Myocyte (in vitro differentiated cells): ENCODE measurements around the gene PARP1. TPM values are rescaled to one million over a fixed set of nuclear protein-coding genes. Genes with fewer than 3 reads are reported as not detected.

Experiments used
- DNase-seq: peaks from one replicate; pipeline ENCODE4 v3.0.0-alpha.2; 2012; ENCODE audit warnings: low read depth
- total RNA-seq: library from RNA; depleted of rRNA; stranded (reverse); fragments of >200 nt; gene quantifications from 2 replicates; pipeline ENCODE4 v1.2.3, GENCODE V29; 2014

The PARP1 gene
- total RNA-seq, 1 donor from 2014 or later, result 69.2 TPM

DNA sequence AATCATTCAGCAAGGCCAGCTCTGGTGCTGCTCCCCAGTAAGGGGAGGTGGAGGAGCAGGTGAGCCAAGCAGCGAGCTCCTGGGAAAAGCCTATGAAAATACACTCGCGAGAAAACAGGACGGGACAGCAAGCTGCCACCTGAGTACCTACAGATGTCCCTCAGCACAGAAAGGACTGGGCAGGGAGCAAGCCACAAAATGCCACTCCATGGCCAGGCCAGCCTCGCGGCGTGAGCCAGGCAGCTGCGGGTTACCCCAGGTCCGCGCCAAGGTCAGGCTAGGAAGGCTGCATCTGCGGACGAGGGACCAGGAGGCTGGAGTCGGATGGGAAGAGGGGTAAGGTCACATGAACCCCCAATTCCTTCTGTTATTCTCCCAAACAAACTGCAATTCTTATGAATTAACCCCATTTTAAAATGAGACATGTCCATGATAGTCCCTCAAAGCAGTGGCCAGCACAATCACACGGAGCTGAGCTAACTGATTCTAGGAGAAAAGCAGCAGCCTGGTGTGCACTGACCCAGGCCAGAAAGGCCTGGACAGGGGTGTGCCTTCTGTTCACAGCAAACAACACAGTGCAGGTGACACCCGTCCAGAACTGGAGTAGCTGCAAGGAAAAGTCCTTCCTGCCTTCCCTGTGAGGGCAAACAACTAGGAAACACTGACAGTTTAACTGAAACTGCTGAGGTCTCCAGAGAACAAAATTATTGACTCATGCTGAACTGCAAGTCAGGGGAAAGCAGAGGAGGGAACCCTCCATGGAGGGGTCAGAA is 26.5 kb downstream of the PARP1 start:
- DNase-seq, result no peak

DNA sequence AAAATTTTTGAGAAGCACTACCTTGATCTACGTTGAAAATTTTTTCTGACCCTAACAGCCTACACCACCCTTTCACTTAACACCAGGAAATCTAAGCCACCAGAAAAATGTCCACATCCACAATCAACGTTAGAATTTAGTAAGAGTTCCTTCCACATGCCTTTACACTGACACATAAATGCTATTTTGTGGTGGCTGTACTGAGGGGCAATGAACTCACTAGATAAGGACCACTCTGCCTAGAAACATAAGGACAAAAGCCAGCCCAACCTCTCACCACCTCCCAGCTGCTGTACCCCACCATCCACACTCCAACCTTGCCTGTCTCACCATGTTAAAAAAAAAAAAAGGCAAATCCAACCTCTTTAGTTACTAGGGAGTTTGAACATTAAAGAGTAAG is 29.8 kb downstream of the PARP1 start:
- no peak for DNase-seq

DNA sequence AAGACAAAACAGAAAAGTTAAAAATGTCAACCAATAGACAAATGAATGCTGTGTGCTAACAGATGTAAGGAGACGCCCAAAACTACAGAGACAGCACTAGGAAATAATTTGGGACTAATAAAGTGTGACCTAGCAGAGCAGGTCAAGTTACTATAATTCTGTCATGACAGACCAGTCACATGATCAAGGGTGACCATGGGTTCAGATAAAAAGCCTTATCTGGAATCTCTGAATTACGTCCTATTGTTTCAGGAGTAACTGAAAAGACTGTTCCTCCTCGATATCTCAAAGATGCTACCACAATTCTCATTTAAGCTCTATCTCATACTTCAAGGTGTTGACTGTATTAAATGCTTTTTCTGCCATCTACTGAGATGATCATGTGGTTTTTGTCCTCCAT is 31.6 kb downstream of the PARP1 start:
- DNase-seq, result no peak

DNA sequence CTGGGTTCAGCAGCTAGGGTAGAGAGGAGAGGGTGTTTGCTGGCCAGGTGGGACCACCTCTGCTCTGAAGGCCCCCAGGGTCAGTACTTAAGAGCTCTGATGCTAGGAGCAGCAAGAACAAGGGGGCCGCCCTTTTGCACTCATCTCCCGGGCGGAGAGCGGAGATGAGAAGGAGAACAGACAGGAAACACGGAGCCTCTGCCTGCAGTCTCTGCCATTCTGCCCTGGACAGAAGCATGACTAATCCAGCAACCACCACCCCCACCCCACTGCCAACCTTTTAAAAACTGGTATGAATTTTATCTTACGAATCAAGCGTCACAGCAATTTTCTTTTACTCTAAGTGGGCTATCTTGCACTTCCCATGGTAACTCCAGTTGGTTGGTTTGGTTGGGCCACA is 34.5 kb downstream of the PARP1 start:
- DNase-seq, result no peak

DNA sequence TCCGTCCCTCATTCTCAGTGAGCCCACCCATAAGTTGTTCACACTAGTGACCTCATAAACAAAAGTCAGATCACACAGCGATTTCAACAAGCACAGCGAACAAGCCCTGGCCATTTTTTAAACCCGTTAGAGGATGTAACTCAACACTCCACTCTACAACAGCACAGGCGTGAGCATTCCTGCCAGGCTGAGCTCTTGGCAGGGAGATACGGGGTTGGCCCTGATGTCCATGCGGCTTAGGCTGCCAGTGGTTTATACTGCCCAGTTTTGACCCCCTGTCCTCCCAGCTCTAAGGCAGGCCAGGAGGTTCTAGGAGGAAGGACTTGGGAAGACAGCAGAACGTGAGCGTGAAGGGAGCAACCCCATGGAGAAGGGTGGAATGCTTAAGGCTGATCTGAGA is 35.0 kb downstream of the PARP1 start:
- DNase-seq, result no peak

DNA sequence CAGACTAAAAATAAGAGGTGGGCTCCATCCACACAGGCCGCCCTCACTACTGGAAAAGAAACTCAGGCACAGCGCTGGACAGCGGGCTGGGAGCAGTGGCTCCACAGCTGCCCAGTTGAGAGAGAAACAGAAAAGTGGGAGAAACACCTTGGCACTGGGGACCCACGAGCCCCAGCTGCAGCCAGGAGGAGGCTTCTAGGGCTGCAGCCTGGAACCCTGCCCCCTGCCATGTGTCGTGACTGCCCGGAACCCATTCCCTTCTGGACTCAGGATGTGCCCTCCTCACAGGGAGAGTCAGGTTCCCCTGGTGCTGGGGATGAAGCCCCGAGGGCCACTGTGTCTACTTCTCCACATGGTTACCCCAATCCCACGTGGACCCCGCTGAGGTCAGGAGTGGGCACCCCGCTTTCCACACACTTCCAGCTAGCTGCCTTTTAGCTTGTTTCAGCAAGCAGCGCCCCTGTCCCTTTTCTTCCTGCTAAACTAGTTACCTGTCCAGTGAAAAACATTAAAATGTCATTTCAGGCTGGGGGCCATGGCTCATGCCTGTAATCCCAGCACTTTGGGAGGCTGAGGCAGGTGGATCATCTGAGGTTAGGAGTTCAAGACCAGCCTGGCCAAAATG is 35.9 kb downstream of the PARP1 start:
- DNase-seq, result no peak

DNA sequence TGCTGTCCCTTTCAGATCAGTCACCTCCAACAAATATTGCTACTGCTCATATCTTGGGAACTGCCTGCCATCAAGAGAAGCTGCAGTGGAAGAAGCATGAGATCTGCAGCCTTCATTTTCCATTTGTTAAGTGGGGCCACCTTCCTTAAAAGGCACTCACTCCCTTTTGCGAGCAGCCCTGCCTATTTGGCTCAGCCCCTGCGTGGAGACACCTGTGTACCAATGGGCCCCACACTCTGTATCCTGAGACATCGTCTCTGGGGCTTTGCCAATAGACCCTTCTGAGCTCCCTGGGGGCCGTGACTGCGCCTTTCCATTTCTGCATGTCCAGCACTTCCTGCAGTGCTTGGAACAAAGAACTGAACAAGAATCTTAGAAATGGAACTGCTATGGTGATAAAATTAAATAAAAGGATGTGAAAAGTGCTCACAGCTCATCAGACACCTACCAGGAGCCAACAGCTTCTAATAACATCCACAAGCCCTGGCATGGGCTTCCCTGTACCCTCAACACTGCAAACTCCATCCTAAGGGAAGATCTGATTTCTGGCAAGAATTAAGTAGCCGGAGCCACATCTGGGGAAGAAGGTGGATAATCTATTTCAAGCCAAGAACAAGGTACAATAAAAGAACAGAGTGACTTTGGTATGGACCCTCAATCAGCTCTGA is 36.7 kb downstream of the PARP1 start:
- no peak for DNase-seq

DNA sequence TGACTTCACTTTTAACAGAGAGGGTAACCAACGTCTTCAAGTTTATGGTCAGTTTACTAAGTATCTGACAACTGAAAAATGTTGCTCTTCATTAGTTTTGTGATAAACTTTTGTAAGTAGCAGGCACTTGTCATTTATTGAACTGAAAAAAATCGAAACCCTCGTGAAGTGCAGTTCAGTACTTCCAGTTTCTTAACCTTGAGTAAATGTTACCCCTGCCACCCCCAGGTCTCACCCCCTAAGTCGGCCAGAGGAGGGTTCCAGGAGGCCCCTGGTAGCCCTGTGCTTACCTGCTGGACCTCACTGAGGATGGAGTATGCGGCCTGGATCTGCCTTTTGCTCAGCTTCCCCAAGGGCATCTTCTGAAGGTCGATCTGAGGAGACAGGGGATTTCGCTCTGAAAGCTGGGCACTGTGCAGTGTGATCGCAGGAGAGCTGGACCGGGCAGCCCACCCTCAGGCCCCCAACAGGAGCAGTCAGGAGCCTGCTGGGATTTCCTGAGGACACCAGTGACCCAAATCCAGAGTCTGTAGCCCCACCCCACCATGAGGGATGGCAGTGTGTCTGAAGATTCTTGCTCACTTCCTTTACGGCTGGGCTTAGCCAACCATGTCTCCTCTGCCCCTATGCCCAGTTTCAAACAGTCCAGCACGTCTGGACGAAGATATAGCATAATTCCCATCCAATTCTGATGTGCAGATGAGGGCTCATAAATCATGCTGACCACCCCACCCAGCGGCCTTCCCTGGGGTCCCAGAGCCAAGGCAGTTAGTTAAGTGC is 37.6 kb downstream of the PARP1 start:
- no peak for DNase-seq

DNA sequence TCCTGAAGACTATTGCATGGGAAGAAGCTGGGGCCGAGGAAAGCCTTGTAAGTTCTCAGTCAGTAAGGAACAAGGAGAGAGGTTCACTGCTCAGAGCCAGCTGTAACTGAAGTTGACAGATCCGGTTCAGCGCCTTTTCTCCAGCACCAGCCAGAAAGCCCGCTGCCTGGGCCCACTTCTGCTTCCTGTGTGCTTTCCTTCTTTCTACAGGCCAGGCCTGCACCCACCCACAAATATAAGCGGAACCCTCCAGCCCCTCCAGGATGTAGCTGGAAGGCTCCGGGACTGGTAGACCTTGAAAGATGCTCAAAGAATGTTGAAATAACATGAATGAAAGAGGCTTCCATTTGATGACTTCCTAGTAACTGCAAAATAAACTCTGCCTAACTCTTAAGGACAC is 38.8 kb downstream of the PARP1 start:
- no peak for DNase-seq

DNA sequence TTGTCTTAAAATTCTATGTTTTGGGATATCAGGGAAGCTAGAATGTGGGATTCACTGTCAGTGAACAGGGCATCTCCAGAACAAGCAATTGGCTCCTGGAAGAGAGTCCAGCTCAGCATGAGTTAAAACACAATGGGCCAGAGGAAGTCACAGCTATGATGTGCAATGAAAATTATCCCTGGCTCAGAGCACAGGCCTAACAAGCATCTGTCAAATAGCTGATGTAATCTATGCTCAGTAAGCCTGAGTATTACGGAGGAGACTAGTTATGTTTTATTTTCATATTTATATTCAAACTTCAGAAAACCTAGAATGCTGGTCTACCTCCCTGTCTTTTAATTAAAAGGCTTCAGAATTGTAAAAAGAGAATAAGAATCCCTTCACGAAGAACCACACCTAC is 41.6 kb downstream of the PARP1 start:
- DNase-seq, result no peak

DNA sequence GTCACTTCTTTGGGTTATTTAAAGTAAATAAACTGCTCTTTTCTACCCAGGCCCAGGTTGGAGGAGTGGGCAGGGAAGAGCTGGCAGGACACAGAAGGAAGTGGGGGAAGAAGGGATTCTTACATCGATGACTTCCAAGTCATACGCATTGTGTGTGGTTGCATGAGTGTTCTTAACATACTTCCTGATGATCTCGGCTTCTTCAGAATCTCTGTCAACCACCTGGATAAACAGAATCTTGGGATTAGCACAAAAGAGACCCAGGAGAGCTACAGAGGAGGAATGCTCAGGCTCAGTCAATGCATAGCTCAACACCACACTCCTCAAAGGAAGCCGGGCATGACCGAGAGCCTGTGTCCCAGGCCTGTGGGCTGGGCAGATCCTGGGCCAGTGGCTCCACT is 42.1 kb downstream of the PARP1 start:
- no peak for DNase-seq

DNA sequence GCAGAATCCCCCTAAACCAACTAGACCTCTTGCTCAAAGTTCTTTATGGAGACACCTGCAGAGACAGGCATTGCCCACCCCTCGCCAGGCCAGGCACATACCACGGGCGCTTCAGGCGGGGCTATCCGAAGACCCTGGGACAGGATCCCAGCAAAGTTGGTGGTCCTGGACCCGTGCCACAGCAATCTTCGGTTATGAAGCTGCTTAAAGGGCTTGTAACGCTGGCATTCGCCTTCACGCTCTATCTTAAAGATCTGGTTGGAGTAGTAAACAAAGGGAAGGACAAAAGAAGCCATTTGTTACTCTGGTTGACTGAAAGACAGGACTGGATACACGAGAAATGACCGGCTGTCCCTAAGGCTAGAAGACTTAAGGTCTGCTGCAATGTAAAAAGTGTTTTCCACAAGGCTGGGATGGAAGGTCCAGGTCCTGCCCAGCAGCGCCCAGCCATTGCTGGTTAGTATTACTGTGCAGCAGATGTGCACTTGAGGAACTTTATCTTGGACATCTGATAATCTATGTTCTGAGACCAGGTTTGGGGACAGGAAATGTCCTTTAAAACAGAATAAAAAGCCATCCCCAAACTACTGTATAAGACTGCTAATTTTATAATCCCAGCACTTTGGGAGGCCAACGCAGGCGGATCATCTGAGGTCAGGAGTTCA is 42.9 kb downstream of the PARP1 start:
- no peak for DNase-seq

DNA sequence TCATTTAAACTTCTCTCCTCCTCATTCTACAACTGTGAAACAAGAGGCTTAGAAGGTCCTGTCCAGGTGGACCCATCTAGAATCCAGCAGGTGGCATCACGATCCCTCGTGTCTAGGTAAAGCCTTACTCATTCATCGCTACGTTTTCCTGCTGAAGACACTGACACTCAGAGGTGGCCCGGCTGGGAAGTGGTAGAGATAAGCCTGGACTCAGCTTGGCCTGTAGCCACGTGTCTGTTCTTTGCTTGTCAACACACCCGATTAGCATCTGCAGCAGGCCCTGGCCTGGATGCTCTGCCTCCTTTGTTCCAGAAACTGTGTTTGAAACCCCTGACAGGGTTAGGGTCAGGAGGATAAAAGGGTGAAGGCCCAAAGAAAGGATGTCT is 43.4 kb downstream of the PARP1 start:
- no peak for DNase-seq

DNA sequence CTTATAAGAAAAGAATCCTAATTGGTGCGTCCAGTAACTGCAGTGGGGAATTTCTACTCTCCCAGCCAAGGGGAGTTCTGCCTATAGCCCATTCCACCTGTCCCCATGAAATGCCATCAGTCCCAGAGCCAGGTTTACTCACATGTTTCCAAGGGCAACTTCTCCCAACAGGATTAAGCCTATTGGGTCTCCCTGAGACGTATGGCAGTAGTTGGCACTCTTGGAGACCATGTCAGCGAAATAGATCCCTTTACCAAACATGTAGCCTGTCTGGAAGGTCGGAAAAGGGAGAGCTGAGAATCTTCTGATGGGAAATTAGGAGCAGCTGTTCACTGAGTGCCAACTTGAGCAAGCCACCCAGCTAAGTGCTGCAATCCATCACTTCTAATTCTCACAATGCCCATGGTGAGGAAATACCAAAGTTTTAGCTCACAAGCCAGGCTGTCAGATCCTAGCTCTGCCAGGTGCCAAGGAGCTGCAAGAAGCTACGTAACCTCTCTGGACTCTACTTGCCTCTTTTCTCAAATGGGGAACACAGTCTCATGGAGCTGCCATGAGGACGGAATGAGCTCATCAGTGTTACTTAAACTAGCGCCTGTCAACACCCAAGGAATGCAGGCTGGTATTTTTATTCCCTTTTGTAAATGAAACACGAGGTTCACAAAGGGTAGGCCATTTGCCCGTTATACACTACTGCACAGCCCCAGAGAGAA is 43.9 kb downstream of the PARP1 start:
- peak; percentile 46 for DNase-seq

DNA sequence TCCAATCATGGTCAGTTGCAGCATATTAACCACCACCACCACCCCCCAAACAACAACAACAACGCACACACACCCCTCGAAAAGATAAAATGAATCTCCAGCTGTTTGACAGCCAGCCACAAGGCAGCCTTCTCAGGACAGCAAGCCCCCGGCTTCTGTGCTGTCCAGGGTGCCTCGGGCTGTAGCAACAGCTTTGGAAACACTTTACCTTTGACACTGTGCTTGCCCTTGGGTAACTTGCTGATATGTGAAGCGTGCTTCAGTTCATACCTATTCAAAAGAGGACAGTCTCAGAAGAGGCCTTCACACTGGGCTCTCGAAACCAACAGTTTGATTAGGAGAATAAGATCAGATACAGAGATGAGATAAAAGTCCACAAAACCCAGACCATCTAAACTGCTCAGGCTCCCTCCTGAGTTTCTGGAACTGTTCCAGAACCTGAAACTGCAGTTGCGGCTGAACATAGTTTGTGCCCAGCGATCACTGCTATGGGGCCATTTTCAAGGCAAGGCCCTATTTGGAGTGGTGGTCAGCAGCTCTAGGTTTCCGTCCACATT is 44.9 kb downstream of the PARP1 start:
- no peak for DNase-seq

DNA sequence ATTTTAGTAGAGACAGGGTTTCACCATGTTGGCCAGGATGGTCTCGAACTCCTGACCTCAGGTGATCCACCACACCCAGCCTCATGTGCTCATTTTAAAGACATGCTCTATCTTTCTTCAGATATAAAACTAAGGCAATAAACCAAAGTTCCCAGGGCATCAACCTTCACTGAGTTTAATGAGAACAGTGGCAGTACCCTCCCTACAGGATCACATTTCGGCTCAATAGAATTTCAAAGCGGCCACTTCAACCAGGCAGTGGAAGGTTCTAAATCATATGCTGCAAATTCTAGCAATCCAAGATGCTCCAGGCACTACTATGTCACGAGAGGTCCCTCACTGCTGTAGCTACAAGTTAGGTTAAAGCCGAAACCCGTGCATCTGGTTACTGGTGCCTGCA is 45.5 kb downstream of the PARP1 start:
- DNase-seq, result no peak

DNA sequence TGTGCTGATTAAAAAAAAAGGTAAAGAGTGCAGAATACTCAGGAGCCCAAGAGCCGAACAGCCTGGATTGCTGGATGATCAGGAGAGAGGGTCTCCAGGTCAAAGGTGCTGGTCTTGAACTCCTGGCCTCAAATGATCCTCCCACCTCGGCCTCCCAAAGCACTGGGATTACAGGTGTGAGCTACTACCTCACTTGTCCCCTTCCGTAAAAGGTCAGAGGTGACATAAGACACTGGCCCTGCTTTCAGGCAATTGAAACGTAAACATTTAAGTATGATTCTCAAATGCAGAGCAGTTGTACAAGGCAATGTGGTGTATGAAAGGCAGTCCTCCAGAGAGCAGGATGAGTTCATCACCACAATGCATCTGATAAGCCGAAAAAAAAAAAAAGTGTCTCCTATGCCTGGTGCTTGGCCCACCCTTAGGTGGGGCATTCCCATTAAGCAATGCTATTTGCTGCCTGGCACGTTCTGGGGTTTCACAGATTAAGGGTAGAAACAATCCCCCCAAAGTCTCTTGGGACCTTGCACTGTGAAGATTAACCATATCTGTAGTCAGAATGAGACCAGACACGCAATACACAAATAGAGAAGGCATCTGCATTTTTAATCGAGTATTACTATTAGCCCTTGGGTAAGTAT is 47.7 kb downstream of the PARP1 start:
- DNase-seq, result no peak

DNA sequence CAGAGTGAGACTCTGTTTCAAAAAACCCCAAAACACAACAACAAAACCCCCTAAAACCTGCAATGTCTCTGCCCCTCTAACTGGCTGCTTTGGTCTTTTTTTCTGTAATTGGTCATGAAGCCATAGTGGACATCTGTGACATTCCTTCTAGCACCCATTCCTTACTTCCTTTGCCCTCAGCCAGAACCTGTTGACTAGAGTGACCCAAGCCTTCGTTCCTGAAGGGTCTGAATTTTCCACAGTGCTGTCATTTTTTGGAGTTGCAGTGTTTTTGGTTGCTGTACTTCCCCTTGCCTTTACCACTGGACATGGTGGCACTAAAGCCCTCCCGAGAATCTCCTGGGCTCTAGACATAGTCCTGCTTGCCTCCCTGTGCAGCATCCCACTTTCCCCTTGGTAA is 50.5 kb downstream of the PARP1 start:
- DNase-seq, result no peak

DNA sequence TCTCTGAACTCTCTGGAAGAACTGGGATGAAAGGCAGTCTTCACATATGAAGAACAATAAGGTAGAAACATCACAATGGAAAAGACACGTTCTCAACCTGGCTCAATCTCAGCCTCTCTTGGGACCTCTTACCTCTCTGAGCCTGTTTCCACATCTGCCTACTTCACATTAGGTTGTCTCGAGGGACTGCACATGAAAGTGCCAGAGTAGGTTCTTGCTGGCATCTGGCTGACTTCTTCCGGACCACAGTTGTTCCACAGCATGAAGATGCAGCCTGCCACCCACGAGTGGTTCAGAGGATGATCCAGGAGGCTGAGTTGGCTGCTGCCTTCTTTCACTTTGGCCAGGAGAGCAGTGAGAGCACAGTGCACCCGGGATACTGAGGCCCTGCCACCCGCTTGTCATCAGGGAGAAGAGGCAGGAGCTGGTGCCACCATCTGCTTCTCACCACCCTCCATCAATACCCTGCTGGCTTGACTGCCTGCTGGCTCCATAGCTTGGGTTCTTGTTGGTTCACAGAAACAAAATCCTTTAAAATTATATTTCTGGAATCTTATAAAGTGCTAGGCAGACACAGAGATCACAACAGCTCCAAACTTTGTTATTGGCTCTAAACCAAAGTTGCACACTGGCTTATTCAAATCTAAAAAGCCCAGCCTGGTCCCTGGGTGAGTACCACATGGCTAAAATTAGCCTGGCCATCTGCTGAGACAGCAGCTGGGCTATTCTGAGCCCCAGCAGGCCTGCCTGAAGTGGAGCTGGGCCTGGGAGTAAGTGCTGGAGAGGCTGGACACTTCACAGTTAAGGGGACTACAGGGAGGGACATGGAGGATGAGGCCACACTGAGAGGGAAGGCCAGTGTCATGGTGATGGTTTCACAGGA is 52.0 kb downstream of the PARP1 start:
- DNase-seq, result peak; percentile 94
